Activated CD4-positive, alpha-beta T cell treated with anti-CD3 and anti-CD28 coated beads, Interleukin-2, amount 10 ng/mL, durations not matched to agents 7 days and 5 days (primary cell): ENCODE measurements around the gene B3GALNT2. TPM values are rescaled to one million over a fixed set of nuclear protein-coding genes. Genes with fewer than 3 reads are reported as not detected.

ENCODE experiments used
- CTCF ChIA-PET: fragments of 350-600 bp; sonication (Branson Sonifier 250); formaldehyde crosslinking; loops from one replicate; lab custom pipeline; 2021; ENCODE audit warnings: antibody characterized with exemption; lab: Charles Lee
- POLR2A ChIA-PET: fragments of 350-600 bp; sonication (Branson Sonifier 250); formaldehyde crosslinking; loops from one replicate; lab custom pipeline; 2021; ENCODE audit warnings: antibody characterized with exemption; lab: Charles Lee
- DNase-seq: peaks from one replicate; pipeline ENCODE4 v3.0.0-alpha.2; 2020
- H3K27ac Mint-ChIP-seq: one replicate; pipeline ENCODE4 v1.8.0; 2021; ENCODE audit warnings: mild to moderate bottlenecking, moderate library complexity, mixed read lengths
- H3K27me3 Mint-ChIP-seq: one replicate; pipeline ENCODE4 v1.8.0; 2021; ENCODE audit warnings: mixed read lengths
- H3K36me3 Mint-ChIP-seq: one replicate; pipeline ENCODE4 v1.8.0; 2021; ENCODE audit warnings: low read depth, mixed read lengths
- H3K4me1 Mint-ChIP-seq: one replicate; pipeline ENCODE4 v1.8.0; 2021; ENCODE audit warnings: mixed read lengths
- H3K4me3 Mint-ChIP-seq: one replicate; pipeline ENCODE4 v1.8.0; 2021; ENCODE audit warnings: mild to moderate bottlenecking, moderate library complexity, mixed read lengths
- H3K9me3 Mint-ChIP-seq: one replicate; pipeline ENCODE4 v1.8.0; 2021; ENCODE audit warnings: mixed read lengths
- total RNA-seq, 2 experiments: library from RNA; stranded (reverse); gene quantifications; one replicate each; pipeline ENCODE4 v1.2.3, GENCODE V29; 2021

Gene B3GALNT2
- total RNA-seq, 2 experiments from 2014 or later = 12.2 to 13.2 TPM

GRCh38 chr1:235516862-235517446 is 12.7 kb upstream of the B3GALNT2 start:
- no peak overlapping the region for H3K27ac Mint-ChIP-seq
- H3K4me3 Mint-ChIP-seq = no peak overlapping the region
- DNase-seq = no peak
- no peaks in the 10 kb centered on the region for H3K4me1 Mint-ChIP-seq
- no peaks in the 10 kb centered on the region for H3K9me3 Mint-ChIP-seq
- peaks cover 10% of the 10 kb centered on the region for H3K27me3 Mint-ChIP-seq
- ChIA-PET POLR2A (no interaction called here), CTCF (interaction anchor here (0.6 to 2.8 kb wide), 4 partner anchors 10 to 454 kb away, joined by 3 to 9 read pairs (median 4); partner anchors contain the start of gene B3GALNT2)
- no peaks in the 10 kb centered on the region for H3K36me3 Mint-ChIP-seq

GRCh38 chr1:235515844-235516512 is 11.7 kb upstream of the B3GALNT2 start:
- ChIA-PET POLR2A (no interaction called here), CTCF (interaction anchor here (0.6 to 2.8 kb wide), 4 partner anchors 11 to 455 kb away, joined by 3 to 9 read pairs (median 4); partner anchors contain the start of gene B3GALNT2)
- Mint-ChIP-seq H3K36me3 (no peaks in the 10 kb centered on the region), H3K4me1 (no peaks in the 10 kb centered on the region), H3K4me3 (no peak overlapping the region), H3K27ac (no peak overlapping the region), H3K27me3 (peaks cover 15% of the 10 kb centered on the region), H3K9me3 (no peaks in the 10 kb centered on the region)
- DNase-seq = no peak

- H3K27me3 Mint-ChIP-seq = peaks cover 19% of the 10 kb centered on the region
These were observed 9.5 kb upstream of the B3GALNT2 start for GRCh38 chr1:235513495-235514366.

GRCh38 chr1:235511470-235512240 is 7.4 kb upstream of the B3GALNT2 start:
- Mint-ChIP-seq H3K4me1 (peaks cover 2% of the 10 kb centered on the region), H3K27me3 (peaks cover 19% of the 10 kb centered on the region), H3K27ac (no peak overlapping the region), H3K9me3 (no peaks in the 10 kb centered on the region), H3K36me3 (no peaks in the 10 kb centered on the region), H3K4me3 (no peak overlapping the region)
- POLR2A ChIA-PET = no interaction called here
- DNase-seq = no peak
- CTCF ChIA-PET = interaction anchor here (1.0 to 1.1 kb wide), 2 partner anchors 24 to 221 kb away, joined by 3 read pairs; no protein-coding TSS in a partner anchor

More at GRCh38 chr1:235513495-235514366, 9.5 kb upstream of the B3GALNT2 start:
- POLR2A ChIA-PET = interaction anchor here (0.6 kb wide), 1 partner anchor 83 kb away, joined by 6 read pairs; no protein-coding TSS in a partner anchor
- CTCF ChIA-PET = interaction anchor here (0.7 to 1.7 kb wide), 8 partner anchors 9 to 458 kb away, joined by 3 to 14 read pairs (median 4); partner anchors contain the start of gene B3GALNT2
- Mint-ChIP-seq H3K36me3 (no peaks in the 10 kb centered on the region), H3K27ac (no peak overlapping the region), H3K4me3 (no peak overlapping the region), H3K9me3 (no peaks in the 10 kb centered on the region), H3K4me1 (no peaks in the 10 kb centered on the region)
- DNase-seq = peak; percentile 71

- POLR2A ChIA-PET = no interaction called here
- peaks cover 17% of the 10 kb centered on the region for H3K27me3 Mint-ChIP-seq
These were observed 6.6 kb upstream of the B3GALNT2 start for GRCh38 chr1:235510823-235511222.

GRCh38 chr1:235507623-235508022 is 3.4 kb upstream of the B3GALNT2 start:
- Mint-ChIP-seq H3K36me3 (no peaks in the 10 kb centered on the region), H3K27ac (no peak overlapping the region), H3K4me1 (peaks cover 19% of the 10 kb centered on the region), H3K27me3 (peaks cover 14% of the 10 kb centered on the region), H3K4me3 (no peak overlapping the region), H3K9me3 (no peaks in the 10 kb centered on the region)
- DNase-seq = no peak
- ChIA-PET CTCF (no interaction called here), POLR2A (no interaction called here)

More at GRCh38 chr1:235510823-235511222, 6.6 kb upstream of the B3GALNT2 start:
- CTCF ChIA-PET = interaction anchor here (1.0 to 1.1 kb wide), 2 partner anchors 25 to 222 kb away, joined by 3 read pairs; no protein-coding TSS in a partner anchor
- H3K36me3 Mint-ChIP-seq = no peaks in the 10 kb centered on the region
- H3K9me3 Mint-ChIP-seq = no peaks in the 10 kb centered on the region
- peaks cover 9% of the 10 kb centered on the region for H3K4me1 Mint-ChIP-seq
- H3K27ac Mint-ChIP-seq = no peak overlapping the region
- no peak overlapping the region for H3K4me3 Mint-ChIP-seq
- DNase-seq = no peak

- DNase-seq = peak; percentile 98
- no peaks in the 10 kb centered on the region for H3K9me3 Mint-ChIP-seq
- ChIA-PET CTCF (interaction anchor here (0.6 to 2.7 kb wide), 43 partner anchors 9 to 1019 kb away, joined by 3 to 18 read pairs (median 4); partner anchors contain the start of genes RBM34 and TBCE), POLR2A (interaction anchor here (0.6 to 1.4 kb wide), 2 partner anchors 137 to 403 kb away, joined by 3 read pairs; no protein-coding TSS in a partner anchor)
- peaks cover 5% of the 10 kb centered on the region for H3K27me3 Mint-ChIP-seq
- H3K27ac Mint-ChIP-seq = peak overlapping the region; percentile 97
- peaks cover 4% of the 10 kb centered on the region for H3K36me3 Mint-ChIP-seq
- H3K4me1 Mint-ChIP-seq = peaks cover 33% of the 10 kb centered on the region
- peak overlapping the region; percentile 91 for H3K4me3 Mint-ChIP-seq
These were observed 406 bp upstream of the B3GALNT2 start for GRCh38 chr1:235504494-235505222.

GRCh38 chr1:235503403-235504121 is 690 bp downstream of the B3GALNT2 start:
- Mint-ChIP-seq H3K27me3 (no peaks in the 10 kb centered on the region), H3K9me3 (no peaks in the 10 kb centered on the region), H3K27ac (peak overlapping the region; percentile 91), H3K4me1 (peaks cover 33% of the 10 kb centered on the region), H3K4me3 (peak overlapping the region; percentile 95), H3K36me3 (peaks cover 4% of the 10 kb centered on the region)
- peak; percentile 47 for DNase-seq
- ChIA-PET POLR2A (interaction anchor here (0.6 kb wide), 1 partner anchor 401 kb away, joined by 6 read pairs; no protein-coding TSS in a partner anchor), CTCF (interaction anchor here (0.6 to 2.7 kb wide), 27 partner anchors 8 to 521 kb away, joined by 3 to 18 read pairs (median 4); partner anchors contain the start of gene TBCE)

GRCh38 chr1:235502601-235503402 is 1.4 kb downstream of the B3GALNT2 start:
- Mint-ChIP-seq H3K36me3 (peaks cover 4% of the 10 kb centered on the region), H3K4me3 (peak overlapping the region; percentile 95), H3K4me1 (peaks cover 33% of the 10 kb centered on the region), H3K27ac (peak overlapping the region; percentile 91), H3K9me3 (no peaks in the 10 kb centered on the region), H3K27me3 (no peaks in the 10 kb centered on the region)
- ChIA-PET CTCF (interaction anchor here (2.6 to 2.7 kb wide), 3 partner anchors 10 to 27 kb away, joined by 13 to 18 read pairs (median 14); no protein-coding TSS in a partner anchor), POLR2A (no interaction called here)
- no peak for DNase-seq

GRCh38 chr1:235500971-235501540 is 3.2 kb downstream of the B3GALNT2 start:
- POLR2A ChIA-PET = no interaction called here
- Mint-ChIP-seq H3K27ac (no peak overlapping the region), H3K36me3 (peaks cover 4% of the 10 kb centered on the region), H3K9me3 (no peaks in the 10 kb centered on the region), H3K27me3 (no peaks in the 10 kb centered on the region), H3K4me3 (no peak overlapping the region), H3K4me1 (peaks cover 27% of the 10 kb centered on the region)
- CTCF ChIA-PET = no interaction called here
- DNase-seq = no peak
